Osteocyte (in vitro differentiated cells): ENCODE data around the gene LUM. TPM values are rescaled to one million over a fixed set of nuclear protein-coding genes. Genes with fewer than 3 reads are reported as not detected.

Source experiments
- DNase-seq: peaks from one replicate; pipeline ENCODE4 v3.0.0; 2021; ENCODE audit warnings: mixed read lengths; ENCODE audit not compliant: unreplicated experiment; ENCODE audit errors: extremely low spot score
- H3K27ac Mint-ChIP-seq: one replicate; pipeline ENCODE4 v1.8.0; 2021; ENCODE audit warnings: mild to moderate bottlenecking, mixed read lengths; ENCODE audit not compliant: unreplicated experiment
- H3K27me3 Mint-ChIP-seq: one replicate; pipeline ENCODE4 v1.8.0; 2021; ENCODE audit warnings: mixed read lengths; ENCODE audit not compliant: unreplicated experiment
- H3K36me3 Mint-ChIP-seq: one replicate; pipeline ENCODE4 v1.8.0; 2021; ENCODE audit warnings: mixed read lengths; ENCODE audit not compliant: unreplicated experiment
- H3K4me1 Mint-ChIP-seq: one replicate; pipeline ENCODE4 v1.8.0; 2021; ENCODE audit warnings: mixed read lengths; ENCODE audit not compliant: unreplicated experiment
- H3K4me3 Mint-ChIP-seq: one replicate; pipeline ENCODE4 v1.8.0; 2021; ENCODE audit warnings: mild to moderate bottlenecking, moderate library complexity, mixed read lengths; ENCODE audit not compliant: unreplicated experiment
- H3K9me3 Mint-ChIP-seq: one replicate; pipeline ENCODE4 v1.8.0; 2021; ENCODE audit warnings: mixed read lengths; ENCODE audit not compliant: unreplicated experiment
- CTCF ChIP-seq: fragments of 200-600 bp; sonication (generic); IDR thresholded peaks from 2 replicates; pipeline ENCODE4 v1.5.0; 2021; ENCODE audit warnings: antibody characterized with exemption, mild to moderate bottlenecking, moderate library complexity
- total RNA-seq: library from RNA; stranded (reverse); gene quantifications from 2 replicates; pipeline ENCODE4 v1.2.1, GENCODE V29; 2021

LUM gene
- total RNA-seq, 1 donor from 2014 or later = 481 TPM

- H3K4me1 Mint-ChIP-seq = peaks cover 52% of the 10 kb centered on the region
- no peak overlapping the region for H3K4me3 Mint-ChIP-seq
Observed at GRCh38 chr12:91123236-91123916, 12.1 kb upstream of the LUM start.

GRCh38 chr12:91120781-91121180 lies 9.5 kb upstream of the LUM start:
- Mint-ChIP-seq H3K4me3 (no peak overlapping the region), H3K9me3 (peaks cover 4% of the 10 kb centered on the region), H3K36me3 (no peaks in the 10 kb centered on the region), H3K27ac (no peak overlapping the region), H3K4me1 (peaks cover 29% of the 10 kb centered on the region), H3K27me3 (no peaks in the 10 kb centered on the region)
- no peak for TF ChIP-seq CTCF
- no peak for DNase-seq

More at GRCh38 chr12:91123236-91123916, 12.1 kb upstream of the LUM start:
- H3K9me3 Mint-ChIP-seq = peaks cover 4% of the 10 kb centered on the region
- H3K36me3 Mint-ChIP-seq = no peaks in the 10 kb centered on the region
- no peak for TF ChIP-seq CTCF
- no peaks in the 10 kb centered on the region for H3K27me3 Mint-ChIP-seq
- peak overlapping the region; percentile 38 for H3K27ac Mint-ChIP-seq
- DNase-seq = no peak

- DNase-seq = no peak
- no peaks in the 10 kb centered on the region for H3K36me3 Mint-ChIP-seq
- no peak for TF ChIP-seq CTCF
- H3K4me3 Mint-ChIP-seq = no peak overlapping the region
- peaks cover 4% of the 10 kb centered on the region for H3K9me3 Mint-ChIP-seq
- no peak overlapping the region for H3K27ac Mint-ChIP-seq
- H3K27me3 Mint-ChIP-seq = no peaks in the 10 kb centered on the region
- H3K4me1 Mint-ChIP-seq = peaks cover 27% of the 10 kb centered on the region
Observed at GRCh38 chr12:91119089-91119488, 7.8 kb upstream of the LUM start.

- H3K4me1 Mint-ChIP-seq = peaks cover 29% of the 10 kb centered on the region
- H3K27ac Mint-ChIP-seq = no peak overlapping the region
- H3K27me3 Mint-ChIP-seq = no peaks in the 10 kb centered on the region
- no peak for DNase-seq
- no peak overlapping the region for H3K4me3 Mint-ChIP-seq
- TF ChIP-seq CTCF = no peak
- H3K36me3 Mint-ChIP-seq = no peaks in the 10 kb centered on the region
- no peaks in the 10 kb centered on the region for H3K9me3 Mint-ChIP-seq
Observed at GRCh38 chr12:91113621-91114020, 2.3 kb upstream of the LUM start.

- H3K27ac Mint-ChIP-seq = peak overlapping the region; percentile 89
- peaks cover 59% of the 10 kb centered on the region for H3K4me1 Mint-ChIP-seq
- peaks cover 21% of the 10 kb centered on the region for H3K36me3 Mint-ChIP-seq
- TF ChIP-seq CTCF = no peak
- no peaks in the 10 kb centered on the region for H3K27me3 Mint-ChIP-seq
- no peak for DNase-seq
- H3K9me3 Mint-ChIP-seq = peaks cover 3% of the 10 kb centered on the region
- H3K4me3 Mint-ChIP-seq = peak overlapping the region; percentile 83
Observed at GRCh38 chr12:91110311-91110924, 876 bp downstream of the LUM start.
